Caco-2 (cell line): ENCODE results near the gene ADD1. TPM values are rescaled to one million over a fixed set of nuclear protein-coding genes. Genes with fewer than 3 reads are reported as not detected.

ENCODE experiments used
- BruUV-seq: library from RNA; stranded (reverse); fragments of 400-500 nt; replicated peaks from 2 replicates; lab custom pipeline; 2021; lab: Mats Ljungman, UMichigan
- CTCF ChIA-PET: fragments of 300-600 bp; sonication (Branson Sonifier 250); formaldehyde crosslinking; loops from one replicate; lab custom pipeline; 2022; ENCODE audit warnings: antibody characterized with exemption; lab: Charles Lee
- POLR2A ChIA-PET: fragments of 300-600 bp; sonication (Branson Sonifier 250); formaldehyde crosslinking; loops from one replicate; lab custom pipeline; 2022; ENCODE audit warnings: antibody characterized with exemption; lab: Charles Lee
- DNase-seq, 2 experiments: peaks; one replicate each; pipeline versions ENCODE4 v3.0.0 to v3.0.0-alpha.2; 2020 to 2022
- H3K27me3 ChIP-seq: replicated peaks from 2 replicates; pipeline ENCODE4 v1.6.0; 2011; ENCODE audit warnings: low read length; ENCODE audit not compliant: control insufficient read depth, insufficient read depth
- H3K36me3 ChIP-seq: 2 replicates; pipeline ENCODE4 v1.5.1; 2011; ENCODE audit warnings: low read length; ENCODE audit not compliant: control insufficient read depth, insufficient read depth
- H3K4me1 ChIP-seq: fragments of 250-450 bp; sonication (Bioruptor Pico); 2 replicates; pipeline ENCODE4 v1.5.1; 2020; ENCODE audit warnings: mild to moderate bottlenecking
- H3K4me3 ChIP-seq: 2 replicates; pipeline ENCODE4 v1.5.1; 2011; ENCODE audit warnings: low read depth, mild to moderate bottlenecking, control low read depth, low read length
- H3K9me3 ChIP-seq: fragments of 250-450 bp; sonication (Bioruptor Pico); 2 replicates; pipeline ENCODE4 v1.5.1; 2020; ENCODE audit warnings: mild to moderate bottlenecking, moderate library complexity
- H3K27ac Mint-ChIP-seq: one replicate; pipeline ENCODE4 v1.8.0; 2022; ENCODE audit warnings: mixed read lengths; ENCODE audit not compliant: unreplicated experiment
- H3K27me3 Mint-ChIP-seq: one replicate; pipeline ENCODE4 v1.8.0; 2022; ENCODE audit warnings: mixed read lengths; ENCODE audit not compliant: insufficient read depth, unreplicated experiment
- H3K36me3 Mint-ChIP-seq: one replicate; pipeline ENCODE4 v1.8.0; 2022; ENCODE audit warnings: mild to moderate bottlenecking, mixed read lengths; ENCODE audit not compliant: insufficient read depth, unreplicated experiment
- H3K4me1 Mint-ChIP-seq: one replicate; pipeline ENCODE4 v1.8.0; 2022; ENCODE audit warnings: low read depth, mixed read lengths; ENCODE audit not compliant: unreplicated experiment
- H3K4me3 Mint-ChIP-seq: one replicate; pipeline ENCODE4 v1.8.0; 2022; ENCODE audit warnings: mild to moderate bottlenecking, moderate library complexity, mixed read lengths; ENCODE audit not compliant: unreplicated experiment
- H3K9me3 Mint-ChIP-seq: one replicate; pipeline ENCODE4 v1.8.0; 2022; ENCODE audit warnings: mixed read lengths; ENCODE audit not compliant: unreplicated experiment
- intact Hi-C: fragments of 100-400 bp; cut with micrococcal nuclease; formaldehyde crosslinking; loops from one replicate; pipeline ENCODE4 v1.10.0; 2022; ENCODE audit not compliant: unreplicated experiment
- total RNA-seq: library from RNA; stranded (reverse); gene quantifications from 2 replicates; pipeline ENCODE4 v1.2.3, GENCODE V29; 2022
- TF ChIP-seq, protein P1 (sequence below), 2 experiments: fragments of 200-600 bp in 1 of 2; IDR thresholded peaks; 1 replicate in 1 of 2; 2 replicates in 1 of 2; pipeline versions ENCODE4 v1.5.1 to v1.8.0; 2011 to 2022; ENCODE audit warnings: antibody characterized with exemption in 1 of 2, control low read depth in 1 of 2, inconsistent platforms in 1 of 2, low read depth in 1 of 2, low read length in 1 of 2, mild to moderate bottlenecking in 1 of 2, moderate library complexity in 1 of 2; ENCODE audit not compliant: insufficient read depth in 1 of 2, severe bottlenecking in 1 of 2, unreplicated experiment in 1 of 2

Gene ADD1
- total RNA-seq, 1 experiment from 2014 or later: 242 TPM

DNA sequence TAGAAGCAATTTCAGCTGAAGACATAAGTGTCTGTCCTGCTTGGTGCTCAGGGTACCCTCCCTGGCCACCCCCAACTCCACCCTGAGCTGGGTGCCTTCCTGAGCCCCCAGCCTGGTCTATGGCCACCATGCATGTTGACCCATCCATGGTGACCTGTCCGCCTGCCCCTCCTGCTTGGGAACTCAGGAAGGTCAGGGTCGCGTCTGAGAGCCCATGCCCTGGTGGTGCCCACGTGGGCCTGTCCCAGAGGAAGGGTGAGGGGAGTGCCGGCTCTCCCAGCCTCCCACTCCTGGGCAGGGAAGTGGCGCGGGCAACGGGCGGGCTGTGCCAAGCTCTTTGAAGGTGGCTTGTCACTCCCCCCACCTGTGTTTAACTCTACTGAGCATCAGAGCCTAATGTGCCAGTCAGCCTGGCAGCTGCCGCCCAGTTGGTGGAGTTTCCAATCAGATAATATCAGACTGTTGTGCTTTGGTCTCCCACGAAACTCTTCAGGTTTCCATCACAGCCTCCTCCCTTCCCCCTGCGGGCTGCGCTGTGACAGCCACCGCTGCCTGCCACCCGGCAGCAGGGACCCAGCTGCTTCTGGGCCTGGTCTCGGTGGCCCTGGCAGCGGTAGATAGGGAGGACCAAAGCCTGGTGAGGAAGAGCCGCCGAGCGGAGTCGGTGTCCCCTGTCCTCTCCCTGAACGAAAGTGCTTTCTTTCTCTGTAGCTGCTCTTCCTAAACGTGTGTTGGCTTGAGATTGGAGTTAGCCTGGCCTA is 45.9 kb upstream of the ADD1 start:
- no peaks in the 10 kb centered on the region for H3K36me3 ChIP-seq
- H3K9me3 ChIP-seq: no peaks in the 10 kb centered on the region
- ChIA-PET POLR2A (no interaction called here), CTCF (no interaction called here)
- no peaks in the 10 kb centered on the region for H3K27me3 ChIP-seq
- no TSS peak for BruUV-seq
- TF ChIP-seq, protein P1, sequence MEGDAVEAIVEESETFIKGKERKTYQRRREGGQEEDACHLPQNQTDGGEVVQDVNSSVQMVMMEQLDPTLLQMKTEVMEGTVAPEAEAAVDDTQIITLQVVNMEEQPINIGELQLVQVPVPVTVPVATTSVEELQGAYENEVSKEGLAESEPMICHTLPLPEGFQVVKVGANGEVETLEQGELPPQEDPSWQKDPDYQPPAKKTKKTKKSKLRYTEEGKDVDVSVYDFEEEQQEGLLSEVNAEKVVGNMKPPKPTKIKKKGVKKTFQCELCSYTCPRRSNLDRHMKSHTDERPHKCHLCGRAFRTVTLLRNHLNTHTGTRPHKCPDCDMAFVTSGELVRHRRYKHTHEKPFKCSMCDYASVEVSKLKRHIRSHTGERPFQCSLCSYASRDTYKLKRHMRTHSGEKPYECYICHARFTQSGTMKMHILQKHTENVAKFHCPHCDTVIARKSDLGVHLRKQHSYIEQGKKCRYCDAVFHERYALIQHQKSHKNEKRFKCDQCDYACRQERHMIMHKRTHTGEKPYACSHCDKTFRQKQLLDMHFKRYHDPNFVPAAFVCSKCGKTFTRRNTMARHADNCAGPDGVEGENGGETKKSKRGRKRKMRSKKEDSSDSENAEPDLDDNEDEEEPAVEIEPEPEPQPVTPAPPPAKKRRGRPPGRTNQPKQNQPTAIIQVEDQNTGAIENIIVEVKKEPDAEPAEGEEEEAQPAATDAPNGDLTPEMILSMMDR (IDR thresholded peaks at IDR 0.05; ENCODE audit: insufficient read depth in 1 of 2, low read depth in 1 of 2, low read length in 1 of 2, severe bottlenecking in 1 of 2, unreplicated experiment in 1 of 2): no peak
- Mint-ChIP-seq H3K36me3 (no peaks in the 10 kb centered on the region), H3K9me3 (no peaks in the 10 kb centered on the region), H3K27ac (no peak overlapping the region), H3K4me1 (no peaks in the 10 kb centered on the region), H3K4me3 (no peak overlapping the region), H3K27me3 (no peaks in the 10 kb centered on the region)
- intact Hi-C loops: no loop called here
- H3K4me1 ChIP-seq: peaks cover 16% of the 10 kb centered on the region; the same call in 1 of the 2 replicates
- no peak overlapping the region for H3K4me3 ChIP-seq
- peak in 1 of 2 experiments; percentile 21 for DNase-seq

DNA sequence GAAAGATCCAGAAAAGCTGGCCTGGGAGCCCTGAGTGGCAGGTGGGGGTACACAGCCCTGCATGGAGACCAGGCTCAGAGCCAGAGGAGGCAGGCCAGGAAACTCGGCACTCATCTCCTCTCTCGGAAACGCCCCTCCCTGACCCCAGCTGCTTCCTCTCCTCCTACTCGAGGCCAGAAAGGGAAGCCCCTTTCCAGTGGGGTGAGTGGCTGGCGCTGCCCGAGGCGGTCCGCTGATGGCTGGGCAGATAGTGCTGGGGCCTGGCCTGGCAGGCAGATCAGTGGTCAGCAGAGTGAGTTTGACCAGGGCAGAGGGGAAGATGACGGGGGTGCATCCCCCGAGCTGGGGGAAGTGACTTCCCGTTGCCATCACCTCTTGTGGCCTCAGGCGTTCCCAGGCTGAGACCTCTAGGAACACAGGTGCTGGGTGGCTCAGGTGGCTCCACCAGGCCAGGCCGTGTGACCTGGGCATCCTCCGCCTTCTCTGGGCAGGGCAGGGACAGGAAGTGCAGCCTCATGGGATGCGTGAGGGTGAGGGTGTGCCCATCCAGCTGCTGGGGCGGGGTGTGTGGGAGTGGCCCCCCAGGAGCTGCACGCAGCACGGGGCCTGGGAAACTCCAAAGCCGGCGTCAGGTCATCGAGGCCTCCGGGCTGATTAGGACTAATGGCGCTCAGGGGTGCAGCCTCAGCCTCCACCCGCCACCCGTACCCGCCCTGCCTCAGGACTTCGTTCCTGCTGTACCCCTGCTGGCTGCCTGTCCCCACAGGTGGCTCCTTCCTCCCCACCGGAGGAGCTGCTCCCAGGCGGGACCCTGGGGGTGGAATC is 45.0 kb upstream of the ADD1 start:
- Histone ChIP-seq H3K9me3 (no peaks in the 10 kb centered on the region), H3K27me3 (no peaks in the 10 kb centered on the region), H3K4me3 (no peak overlapping the region), H3K4me1 (peaks cover 13% of the 10 kb centered on the region; the same call in 1 of the 2 replicates), H3K36me3 (no peaks in the 10 kb centered on the region)
- Mint-ChIP-seq H3K4me3 (no peak overlapping the region), H3K27ac (no peak overlapping the region), H3K9me3 (no peaks in the 10 kb centered on the region), H3K4me1 (no peaks in the 10 kb centered on the region), H3K36me3 (no peaks in the 10 kb centered on the region), H3K27me3 (no peaks in the 10 kb centered on the region)
- ChIA-PET CTCF (no interaction called here), POLR2A (no interaction called here)
- intact Hi-C loops: no loop called here
- no TSS peak for BruUV-seq
- peak in 1 of 2 experiments; percentile 30 for DNase-seq
- TF ChIP-seq, protein P1 (IDR thresholded peaks at IDR 0.05; ENCODE audit: insufficient read depth in 1 of 2, low read depth in 1 of 2, low read length in 1 of 2, severe bottlenecking in 1 of 2, unreplicated experiment in 1 of 2): no peak

- H3K4me3 ChIP-seq: no peak overlapping the region
- Mint-ChIP-seq H3K36me3 (no peaks in the 10 kb centered on the region), H3K27ac (no peak overlapping the region), H3K27me3 (no peaks in the 10 kb centered on the region), H3K4me1 (no peaks in the 10 kb centered on the region), H3K9me3 (no peaks in the 10 kb centered on the region), H3K4me3 (no peak overlapping the region)
- H3K4me1 ChIP-seq: peaks cover 5% of the 10 kb centered on the region; the same call in 1 of the 2 replicates
- no TSS peak for BruUV-seq
- TF ChIP-seq, protein P1 (IDR thresholded peaks at IDR 0.05; ENCODE audit: insufficient read depth in 1 of 2, low read depth in 1 of 2, low read length in 1 of 2, severe bottlenecking in 1 of 2, unreplicated experiment in 1 of 2): no peak
- ChIA-PET POLR2A (no interaction called here), CTCF (no interaction called here)
- peak in 1 of 2 experiments; percentile 15 for DNase-seq
- no peaks in the 10 kb centered on the region for H3K36me3 ChIP-seq
- intact Hi-C loops: no loop called here
- H3K27me3 ChIP-seq: no peaks in the 10 kb centered on the region
- no peaks in the 10 kb centered on the region for H3K9me3 ChIP-seq
Measured at GRCh38 chr4:2799224-2799911, 44.3 kb upstream of the ADD1 start.
